HepG2 (cell line): ENCODE data around the gene RAB3C.

Source experiments
- CREB3 ChIP-seq: sonication (generic); formaldehyde crosslinking; IDR thresholded peaks from 2 replicates; pipeline ENCODE4 v1.5.0; 2020; ENCODE audit warnings: missing genetic modification reagents
- DNMT3B ChIP-seq: conservative IDR thresholded peaks from 2 replicates; pipeline ENCODE4 v1.6.1; 2016; ENCODE audit warnings: missing biosample characterization, control low read depth
- EZH2 ChIP-seq: conservative IDR thresholded peaks from 2 replicates; pipeline ENCODE4 v1.6.1; 2012; ENCODE audit warnings: mild to moderate bottlenecking, low read depth, low read length, moderate library complexity
- FOXM1 ChIP-seq: sonication (generic); formaldehyde crosslinking; IDR thresholded peaks from 2 replicates; pipeline ENCODE4 v1.5.0; 2020; ENCODE audit warnings: missing genetic modification reagents
- MIER3 ChIP-seq: IDR thresholded peaks from 2 replicates; pipeline ENCODE4 v1.6.1; 2016; ENCODE audit warnings: missing compliant biosample characterization, borderline replicate concordance
- SUZ12 ChIP-seq: fragments of 150-350 bp; IDR thresholded peaks from 2 replicates; pipeline ENCODE4 v1.6.1; 2014; ENCODE audit warnings: low read depth, low read length
- ZEB1 ChIP-seq: IDR thresholded peaks from 2 replicates; pipeline ENCODE4 v1.6.1; 2012; ENCODE audit warnings: mild to moderate bottlenecking, low read depth, inconsistent platforms; ENCODE audit not compliant: insufficient replicate concordance
- ZNF138 ChIP-seq: sonication (generic); formaldehyde crosslinking; IDR thresholded peaks from 2 replicates; pipeline ENCODE4 v1.5.0; 2020; ENCODE audit warnings: mild to moderate bottlenecking, low read depth, missing genetic modification reagents
- ZNF530 ChIP-seq: sonication (generic); formaldehyde crosslinking; IDR thresholded peaks from 2 replicates; pipeline ENCODE4 v1.5.0; 2020; ENCODE audit warnings: low read depth, mild to moderate bottlenecking, missing genetic modification reagents

- no peak for TF ChIP-seq ZNF138 (CRISPR knock-in tag)
- TF ChIP-seq DNMT3B (CRISPR knock-in tag): no peak
- no peak for TF ChIP-seq MIER3
- no peak for TF ChIP-seq CREB3 (CRISPR knock-in tag)
- TF ChIP-seq ZNF530: no peak
- no peak for TF ChIP-seq EZH2
- TF ChIP-seq FOXM1 (CRISPR knock-in tag): no peak
- TF ChIP-seq ZEB1: no peak
- no peak for TF ChIP-seq SUZ12
Observed at GRCh38 chr5:58648846-58649245, 66.0 kb downstream of the RAB3C start.
